ENCODE results near the gene ZNF740. TPM values are rescaled to one million over a fixed set of nuclear protein-coding genes. Genes with fewer than 3 reads are reported as not detected.
"Not testable (repeated sequence)": the region's sequence is repeated elsewhere in the genome, so short reads cannot be mapped to it uniquely, and the experiment has no call there.

The ZNF740 gene
- total RNA-seq, 1 experiment from 2014 or later, result 41.2 TPM

DNA sequence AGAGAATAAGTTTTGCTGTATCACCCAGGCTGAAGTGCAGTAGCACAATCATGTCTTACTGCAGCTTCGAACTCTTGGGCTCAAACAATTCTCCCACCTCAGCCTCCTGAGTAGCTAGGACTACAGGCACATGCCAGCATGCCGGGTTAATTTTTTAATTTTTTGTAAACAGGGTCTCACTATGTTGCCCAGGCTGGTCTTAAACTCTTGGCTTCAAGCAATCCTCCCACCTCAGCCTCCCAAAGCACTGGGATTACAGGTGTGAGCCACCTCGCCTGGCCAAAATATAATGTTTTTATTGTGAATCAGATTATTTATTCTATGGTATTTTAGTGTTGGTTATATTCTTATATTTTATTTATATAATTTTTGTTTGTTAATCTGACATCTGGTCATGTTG lies 3.8 kb upstream of the ZNF740 start:
- TF ChIP-seq CTCF (conservative IDR thresholded peaks at IDR 0.05), result no peak
- Histone ChIP-seq H3K23me2 (ENCODE audit: insufficient read length, low read depth, low read length, poor library complexity, severe bottlenecking) (peaks cover 13% of the 10 kb centered on the region), H2AK5ac (ENCODE audit: insufficient read length, low read length) (no peak overlapping the region), H3K79me2 (ENCODE audit: insufficient read depth, low read length) (no peaks in the 10 kb centered on the region), H2AFZ (ENCODE audit: low read length) (no peak overlapping the region), H2BK20ac (ENCODE audit: low read depth, low read length, poor library complexity, severe bottlenecking) (no peak overlapping the region), H4K20me1 (ENCODE audit: control insufficient read depth, insufficient read depth, insufficient read length) (peaks cover under 1% of the 10 kb centered on the region), H2BK12ac (ENCODE audit: insufficient read length, low read depth, low read length) (no peak overlapping the region), H3K27me3 (ENCODE audit: insufficient read depth, low read length) (peaks cover 19% of the 10 kb centered on the region; the same call in 1 of the 2 replicates), H3K4ac (ENCODE audit: low read depth, low read length) (no peak overlapping the region), H3T11ph (ENCODE audit: low read length) (no peak overlapping the region), H3K9me3 (ENCODE audit: control insufficient read depth, low read depth, low read length) (no peaks in the 10 kb centered on the region), H3K14ac (ENCODE audit: insufficient read depth, low read length) (no peak overlapping the region), H4K8ac (replicated peaks; ENCODE audit: insufficient read length, low read depth, low read length) (no peak overlapping the region), H2BK5ac (ENCODE audit: insufficient read length, low read length) (no peak overlapping the region), H4K91ac (ENCODE audit: insufficient read length, low read depth, low read length) (no peak overlapping the region), H3K9ac (ENCODE audit: extremely low read depth, insufficient read length, low read length) (no peak overlapping the region), H3K56ac (ENCODE audit: insufficient read length, low read depth, low read length) (no peak overlapping the region), H3K27ac (ENCODE audit: insufficient read length, low read depth, low read length) (no peak overlapping the region), H4K5ac (ENCODE audit: insufficient read length, low read depth, low read length) (no peak overlapping the region), H3K23ac (ENCODE audit: insufficient read length, low read depth, low read length) (no peak overlapping the region), H3K4me2 (ENCODE audit: insufficient read depth, insufficient read length, low read length) (no peak overlapping the region), H3K79me1 (ENCODE audit: insufficient read depth, low read depth, low read length, poor library complexity, severe bottlenecking) (no peaks in the 10 kb centered on the region), H2BK120ac (ENCODE audit: low read depth, low read length, poor library complexity, severe bottlenecking) (no peak overlapping the region), H2BK15ac (ENCODE audit: low read depth, low read length) (no peak overlapping the region), H3K4me1 (ENCODE audit: insufficient read depth, low read length) (peaks cover 3% of the 10 kb centered on the region; the same call in 1 of the 2 replicates), H3K18ac (ENCODE audit: insufficient read length, low read depth, low read length) (no peak overlapping the region)
- no peak overlapping the region for H3K27ac Mint-ChIP-seq
- no CpG with 5 or more reads among the region's 3 CpGs for WGBS (ENCODE audit: extremely low coverage, insufficient read length, low lambda C conversion rate)
- no peaks in the 10 kb centered on the region; a peak in 1 of 5 replicates for H3K9me3 Mint-ChIP-seq
- no peak overlapping the region for H3K4me3 Mint-ChIP-seq
- peaks cover 1 to 7% (median 3%) of the 10 kb centered on the region in 3 experiments; a peak in 5 of 7 replicates for H3K36me3 Mint-ChIP-seq (ENCODE audit: insufficient read depth in 1 of 3, low read depth in 3 of 3)
- DNase-seq, result peak; percentile 4
- peaks cover 88% of the 10 kb centered on the region for H3K27me3 Mint-ChIP-seq (ENCODE audit: low read depth)
- peaks cover 25 to 27% of the 10 kb centered on the region in 2 experiments for H3K4me1 Mint-ChIP-seq

DNA sequence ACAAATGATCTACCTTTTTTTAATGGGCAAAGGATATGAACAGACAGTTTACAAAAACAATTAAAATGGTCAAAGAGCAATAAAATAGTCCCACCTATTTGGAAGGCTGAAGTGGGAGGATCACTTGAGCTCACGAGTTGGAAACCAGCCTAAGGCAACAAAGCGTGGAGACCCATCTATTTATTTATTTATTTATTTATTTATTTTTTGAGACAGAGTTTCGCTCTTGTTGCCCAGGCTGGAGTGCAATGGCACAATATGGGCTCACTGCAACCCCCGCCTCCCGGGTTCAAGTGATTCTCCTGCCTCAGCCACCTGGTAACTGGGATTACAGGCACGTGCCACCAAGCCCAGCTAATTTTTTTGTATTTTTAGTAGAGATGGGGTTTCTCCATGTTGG lies 3.1 kb upstream of the ZNF740 start:
- WGBS (ENCODE audit: extremely low coverage, insufficient read length, low lambda C conversion rate), result no CpG with 5 or more reads among the region's 6 CpGs
- H3T11ph ChIP-seq (ENCODE audit: low read length); H3K14ac ChIP-seq (ENCODE audit: insufficient read depth, low read length); H3K4me2 ChIP-seq (ENCODE audit: insufficient read depth, insufficient read length, low read length); H3K23ac ChIP-seq (ENCODE audit: insufficient read length, low read depth, low read length); H3K79me2 ChIP-seq (ENCODE audit: insufficient read depth, low read length); H3K9me3 ChIP-seq (ENCODE audit: control insufficient read depth, low read depth, low read length); H2BK20ac ChIP-seq (ENCODE audit: low read depth, low read length, poor library complexity, severe bottlenecking); H3K56ac ChIP-seq (ENCODE audit: insufficient read length, low read depth, low read length); H3K79me1 ChIP-seq (ENCODE audit: insufficient read depth, low read depth, low read length, poor library complexity, severe bottlenecking); H4K5ac ChIP-seq (ENCODE audit: insufficient read length, low read depth, low read length); H3K18ac ChIP-seq (ENCODE audit: insufficient read length, low read depth, low read length); H2AK5ac ChIP-seq (ENCODE audit: insufficient read length, low read length); H3K9me3 Mint-ChIP-seq; H3K4me1 ChIP-seq (ENCODE audit: insufficient read depth, low read length); H4K8ac ChIP-seq (replicated peaks; ENCODE audit: insufficient read length, low read depth, low read length); H3K9ac ChIP-seq (ENCODE audit: extremely low read depth, insufficient read length, low read length); H2BK120ac ChIP-seq (ENCODE audit: low read depth, low read length, poor library complexity, severe bottlenecking); H4K20me1 ChIP-seq (ENCODE audit: control insufficient read depth, insufficient read depth, insufficient read length); H3K27ac Mint-ChIP-seq; H3K4ac ChIP-seq (ENCODE audit: low read depth, low read length); H2AFZ ChIP-seq (ENCODE audit: low read length); H3K4me3 Mint-ChIP-seq; H2BK15ac ChIP-seq (ENCODE audit: low read depth, low read length); H3K27ac ChIP-seq (ENCODE audit: insufficient read length, low read depth, low read length); H4K91ac ChIP-seq (ENCODE audit: insufficient read length, low read depth, low read length); H2BK5ac ChIP-seq (ENCODE audit: insufficient read length, low read length); H2BK12ac ChIP-seq (ENCODE audit: insufficient read length, low read depth, low read length): not testable (repeated sequence)
- peak; percentile 9 for DNase-seq
- peaks cover 13% of the 10 kb centered on the region for H3K23me2 ChIP-seq (ENCODE audit: insufficient read length, low read depth, low read length, poor library complexity, severe bottlenecking)
- peaks cover 26 to 30% of the 10 kb centered on the region in 2 experiments for H3K4me1 Mint-ChIP-seq
- H3K27me3 ChIP-seq (ENCODE audit: insufficient read depth, low read length), result peaks cover 16% of the 10 kb centered on the region; the same call in 1 of the 2 replicates
- peaks cover 86% of the 10 kb centered on the region for H3K27me3 Mint-ChIP-seq (ENCODE audit: low read depth)
- peaks cover 8 to 12% (median 10%) of the 10 kb centered on the region in 3 experiments; a peak in 6 of 7 replicates for H3K36me3 Mint-ChIP-seq (ENCODE audit: insufficient read depth in 1 of 3, low read depth in 3 of 3)
